GM12878 (cell line): ENCODE measurements around the gene DCTN4. TPM values are rescaled to one million over a fixed set of nuclear protein-coding genes. Genes with fewer than 3 reads are reported as not detected.

Source experiments
- ATAC-seq: fragments of 200-7000 bp; cut with Tn5 transposase; 3 replicates; pipeline ENCODE4 v1.9.1; 2020; ENCODE audit warnings: mild to moderate bottlenecking, moderate library complexity
- BruUV-seq: library from RNA; stranded (reverse); fragments of 400-500 nt; replicated peaks from 2 replicates; lab custom pipeline; 2021; lab: Mats Ljungman, UMichigan
- CTCF ChIA-PET: fragments of 300-600 bp; sonication (Branson Sonifier 250); formaldehyde crosslinking; extraction: SDS; loops from one replicate; lab custom pipeline; 2021; ENCODE audit warnings: inconsistent platforms; lab: Yijun Ruan, JAX
- POLR2A ChIA-PET: fragments of 350-600 bp; formaldehyde crosslinking; extraction: SDS; loops from one replicate; lab custom pipeline; 2021; ENCODE audit warnings: inconsistent platforms; lab: Charles Lee
- RAD21 ChIA-PET: fragments of 300-600 bp; sonication (Branson Sonifier 250); formaldehyde crosslinking; loops from one replicate; lab custom pipeline; 2023; ENCODE audit warnings: antibody characterized with exemption; ENCODE audit not compliant: unreplicated experiment; lab: Charles Lee
- SMC1A ChIA-PET: fragments of 300-600 bp; sonication (Branson Sonifier 250); formaldehyde crosslinking; loops from one replicate; lab custom pipeline; 2023; ENCODE audit not compliant: unreplicated experiment, uncharacterized antibody; lab: Charles Lee
- DNase-seq: peaks from one replicate; pipeline ENCODE4 v3.0.0-alpha.2; 2011; ENCODE audit warnings: low read depth, low spot score
- FAIRE-seq: peaks from 3 replicates; lab custom pipeline; 2011; peaks lifted over from hg19 to GRCh38; lab: Jason Lieb, UNC
- H2AFZ ChIP-seq: 2 replicates; pipeline ENCODE4 v1.6.0; 2011; ENCODE audit warnings: low read depth, low read length, control low read depth; ENCODE audit not compliant: control insufficient read depth
- H3K27ac ChIP-seq: 2 replicates; pipeline ENCODE4 v1.5.1; 2011; ENCODE audit warnings: control low read depth; ENCODE audit not compliant: control insufficient read depth, insufficient read depth
- H3K27me3 ChIP-seq, 2 experiments: replicated peaks in 1 of 2; 2 replicates each; pipeline versions ENCODE4 v1.6.0 to v1.6.1; 2011; ENCODE audit warnings: low read length in 1 of 2; ENCODE audit not compliant: control insufficient read depth in 2 of 2, insufficient read depth in 2 of 2
- H3K36me3 ChIP-seq, 2 experiments: 2 replicates each; pipeline ENCODE4 v1.5.1; 2011; ENCODE audit warnings: low read length in 1 of 2; ENCODE audit not compliant: control insufficient read depth in 2 of 2, insufficient read depth in 2 of 2
- H3K4me1 ChIP-seq: 2 replicates; pipeline ENCODE4 v1.6.1; 2011; ENCODE audit warnings: mild to moderate bottlenecking, low read length, moderate library complexity, mixed read lengths; ENCODE audit not compliant: control insufficient read depth, insufficient read depth
- H3K4me2 ChIP-seq: 2 replicates; pipeline ENCODE4 v1.6.0; 2011; ENCODE audit warnings: control low read depth; ENCODE audit not compliant: control insufficient read depth, insufficient read depth
- H3K4me3 ChIP-seq: fragments of 200-600 bp; sonication (generic); 2 replicates; pipeline ENCODE4 v1.5.1; 2016
- H3K79me2 ChIP-seq: 2 replicates; pipeline ENCODE4 v1.6.0; 2011; ENCODE audit warnings: low read length; ENCODE audit not compliant: control insufficient read depth, insufficient read depth
- H3K9ac ChIP-seq: 2 replicates; pipeline ENCODE4 v1.8.0; 2011; ENCODE audit warnings: low read length, control low read depth, mixed read lengths; ENCODE audit not compliant: control insufficient read depth, insufficient read depth
- H3K9me3 ChIP-seq: replicated peaks from 3 replicates; pipeline ENCODE4 v1.5.1; 2011; ENCODE audit warnings: mild to moderate bottlenecking, low read length; ENCODE audit not compliant: control insufficient read depth, insufficient read depth
- H4K20me1 ChIP-seq: 2 replicates; pipeline ENCODE4 v1.6.0; 2011; ENCODE audit not compliant: control insufficient read depth, insufficient read depth
- BHLHE40 ChIP-seq, 2 experiments: fragments of 450-650 bp in 1 of 2; IDR thresholded peaks; 2 replicates each; pipeline ENCODE4 v1.6.1; 2011 to 2017; ENCODE audit warnings: low read depth in 2 of 2, borderline replicate concordance in 1 of 2, improper control_type of control experiment in 1 of 2, low read length in 1 of 2, mild to moderate bottlenecking in 1 of 2
- CHD4 ChIP-seq: fragments of 200-600 bp; sonication (generic); IDR thresholded peaks from 2 replicates; pipeline ENCODE4 v1.6.1; 2016; ENCODE audit warnings: mild to moderate bottlenecking
- EP300 ChIP-seq, 2 experiments: fragments of 150-350 bp in 1 of 2; IDR thresholded peaks; 2 replicates each; pipeline ENCODE4 v1.6.1; 2011 to 2012; ENCODE audit warnings: low read depth in 2 of 2, low read length in 2 of 2, borderline replicate concordance in 1 of 2, improper control_type of control experiment in 1 of 2, inconsistent platforms in 1 of 2; ENCODE audit not compliant: control insufficient read depth in 1 of 2
- MEF2A ChIP-seq: IDR thresholded peaks from 2 replicates; pipeline ENCODE4 v1.6.1; 2011; ENCODE audit warnings: low read depth, mild to moderate bottlenecking, low read length, moderate library complexity; ENCODE audit not compliant: insufficient read depth
- NR2C1 ChIP-seq: fragments of 450-650 bp; IDR thresholded peaks from 2 replicates; pipeline ENCODE4 v1.6.1; 2017; ENCODE audit warnings: antibody characterized with exemption, mild to moderate bottlenecking, moderate library complexity
- PKNOX1 ChIP-seq: fragments of 450-650 bp; IDR thresholded peaks from 2 replicates; pipeline ENCODE4 v1.6.1; 2016; ENCODE audit warnings: mild to moderate bottlenecking
- PML ChIP-seq: IDR thresholded peaks from 2 replicates; pipeline ENCODE4 v1.6.1; 2012; ENCODE audit warnings: low read length, inconsistent platforms
- RCOR1 ChIP-seq: conservative IDR thresholded peaks from 2 replicates; pipeline ENCODE4 v1.6.1; 2012; ENCODE audit warnings: low read depth, low read length, improper control_type of control experiment
- SPI1 ChIP-seq: IDR thresholded peaks from 2 replicates; pipeline ENCODE4 v1.6.1; 2011; ENCODE audit warnings: low read depth, mild to moderate bottlenecking, low read length, moderate library complexity, borderline replicate concordance; ENCODE audit not compliant: insufficient read depth
- SREBF2 ChIP-seq: IDR thresholded peaks from 2 replicates; pipeline ENCODE4 v1.6.1; 2012; ENCODE audit warnings: mild to moderate bottlenecking, low read length
- SUZ12 ChIP-seq: fragments of 200-600 bp; sonication (generic); IDR thresholded peaks from one replicate; pipeline ENCODE4 v1.6.1; 2018; ENCODE audit warnings: antibody characterized with exemption, mild to moderate bottlenecking; ENCODE audit not compliant: unreplicated experiment
- USF1 ChIP-seq: IDR thresholded peaks from 2 replicates; pipeline ENCODE4 v1.6.1; 2011; ENCODE audit warnings: borderline replicate concordance, low read depth, mild to moderate bottlenecking, moderate library complexity, mixed read lengths, low read length; ENCODE audit not compliant: insufficient read depth; ENCODE audit errors: extremely low read length
- ZZZ3 ChIP-seq: IDR thresholded peaks from 2 replicates; pipeline ENCODE4 v1.6.1; 2011; ENCODE audit warnings: low read depth; ENCODE audit not compliant: control insufficient read depth, insufficient read length
- WGBS: methylation state at CpG from one replicate; pipeline ENCODE4 v1.1.6; 2016; ENCODE audit warnings: low lambda C conversion rate; ENCODE audit not compliant: insufficient replicate concordance, insufficient coverage; ENCODE audit errors: missing lambda C conversion rate; 5-methylcytosine and 5-hydroxymethylcytosine counted together
- in situ Hi-C: fragments of 300-500 bp; cut with MboI; formaldehyde crosslinking; loops from 9 replicates; pipeline ENCODE4 v1.14.3; 2018; ENCODE audit warnings: mixed read lengths
- intact Hi-C: fragments of 100-400 bp; cut with micrococcal nuclease; formaldehyde crosslinking; loops from one replicate; pipeline ENCODE4 v1.14.2; 2022; ENCODE audit not compliant: unreplicated experiment
- polyA plus RNA-seq, 11 experiments: library from polyadenylated mRNA; depleted of rRNA in 4 of 11; unstranded in 6 of 11; stranded (reverse) in 5 of 11; fragments of >200 nt; fragmentation: Nextera tagmentation in 4 of 11; fragmentation: Illumina TruSeq in 1 of 11; extraction: Ambion mirVana in 4 of 11; extraction: Trizol in 1 of 11; gene quantifications; 1 replicate in 1 of 11; 2 replicates in 10 of 11; pipeline versions ENCODE4 v1.2.1 to v1.2.3, GENCODE V29; 2011 to 2016; ENCODE audit warnings: inconsistent platforms in 2 of 11, missing spikeins in 2 of 11, low read depth in 1 of 11
- total RNA-seq, 4 experiments: library from RNA; depleted of rRNA in 3 of 4; stranded (reverse); fragments of >200 nt in 3 of 4; fragmentation: Illumina TruSeq in 1 of 4; extraction: Trizol in 1 of 4; gene quantifications; 2 replicates each; pipeline versions ENCODE4 v1.2.1 to v1.2.3, GENCODE V29; 2013 to 2021
- TF ChIP-seq, protein P1 (sequence below): IDR thresholded peaks from 2 replicates; pipeline ENCODE4 v1.6.1; 2012; ENCODE audit warnings: low read depth, low read length, improper control_type of control experiment

DCTN4 gene
- total and polyA plus RNA-seq, 10 of the 15 experiments (the other 5 are each of a cell fraction or from before 2014, with no cell fraction given) = 7.6 to 27.8 (median 18.0) TPM

- H3K79me2 ChIP-seq = no peaks in the 10 kb centered on the region
- SMC1A ChIA-PET = no interaction called here
- peak overlapping the region; percentile 77 for H3K4me2 ChIP-seq
- H3K4me1 ChIP-seq = no peaks in the 10 kb centered on the region
- TF ChIP-seq USF1 (no peak), RCOR1 (no peak)
- no peaks in the 10 kb centered on the region for H4K20me1 ChIP-seq
- H3K9ac ChIP-seq = no peak overlapping the region; the same call in 1 of the 2 replicates
- H3K36me3 ChIP-seq = no peaks in the 10 kb centered on the region
- no TSS peak for BruUV-seq
- intact Hi-C loops (no loop called here), in situ Hi-C loops (no loop called here)
- H3K9me3 ChIP-seq = no peaks in the 10 kb centered on the region
- H3K27ac ChIP-seq = no peak overlapping the region
- DNase-seq = no peak
- peak; percentile 47 for ATAC-seq
- 5% methylated on average over 32 of the region's 51 CpGs for WGBS
- FAIRE-seq = no peak
- RAD21 ChIA-PET = no interaction called here
- H2AFZ ChIP-seq = peak overlapping the region; percentile 71
- POLR2A ChIA-PET = no interaction called here
- H3K27me3 ChIP-seq = peaks cover 2 to 19% of the 10 kb centered on the region in 2 experiments; a peak in 2 of 4 replicates
- CTCF ChIA-PET = no interaction called here
- H3K4me3 ChIP-seq = peak overlapping the region; percentile 50; the same call in 1 of the 2 replicates
Measured at GRCh38 chr5:150671509-150672236, 87.1 kb downstream of the DCTN4 start.

- Histone ChIP-seq H3K4me2 (no peak overlapping the region), H3K4me1 (no peaks in the 10 kb centered on the region), H3K36me3 (no peaks in the 10 kb centered on the region), H3K27ac (no peak overlapping the region), H3K9me3 (no peaks in the 10 kb centered on the region), H3K79me2 (no peaks in the 10 kb centered on the region), H3K9ac (no peak overlapping the region), H3K4me3 (no peak overlapping the region), H2AFZ (no peak overlapping the region), H4K20me1 (no peaks in the 10 kb centered on the region), H3K27me3 (peaks cover 2 to 19% of the 10 kb centered on the region in 2 experiments; a peak in 2 of 4 replicates)
- FAIRE-seq (no peak), DNase-seq (no peak), ATAC-seq (no peak)
- WGBS = 35% methylated on average over 2 of the region's 2 CpGs
- BruUV-seq = no TSS peak
- CTCF ChIA-PET = no interaction called here
- RAD21 ChIA-PET = no interaction called here
- intact Hi-C loops (no loop called here), in situ Hi-C loops (no loop called here)
- POLR2A ChIA-PET = interaction anchor here (0.5 to 0.6 kb wide), 2 partner anchors 41 to 371 kb away, joined by 3 to 4 read pairs; no protein-coding TSS in a partner anchor
- SMC1A ChIA-PET = no interaction called here
- TF ChIP-seq PKNOX1 = no peak
- TF ChIP-seq, protein P1, sequence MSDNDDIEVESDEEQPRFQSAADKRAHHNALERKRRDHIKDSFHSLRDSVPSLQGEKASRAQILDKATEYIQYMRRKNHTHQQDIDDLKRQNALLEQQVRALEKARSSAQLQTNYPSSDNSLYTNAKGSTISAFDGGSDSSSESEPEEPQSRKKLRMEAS = no peak
- TF ChIP-seq EP300 (IDR thresholded peaks at IDR 0.05; ENCODE audit: borderline replicate concordance in 1 of 2, control insufficient read depth in 1 of 2, low read depth in 2 of 2, low read length in 2 of 2) = no peak
- no peak for TF ChIP-seq BHLHE40 (IDR thresholded peaks at IDR 0.05; ENCODE audit: borderline replicate concordance in 1 of 2, low read depth in 2 of 2, low read length in 1 of 2)
- TF ChIP-seq RCOR1 = no peak
- no peak for TF ChIP-seq MEF2A
- TF ChIP-seq SPI1 = no peak
- no peak for TF ChIP-seq NR2C1
- no peak for TF ChIP-seq SUZ12
- TF ChIP-seq CHD4 = no peak
- no peak for TF ChIP-seq PML
- TF ChIP-seq ZZZ3 = no peak
- TF ChIP-seq SREBF2 = no peak
Measured at GRCh38 chr5:150670948-150671310, 87.9 kb downstream of the DCTN4 start.
